ENCODE measurements around the gene BUD13.

- no peak for TF ChIP-seq USF2 (IDR thresholded peaks at IDR 0.05; ENCODE audit: borderline replicate concordance, low read depth, low read length)
- TF ChIP-seq FOS (IDR thresholded peaks at IDR 0.05; ENCODE audit: borderline replicate concordance, extremely low read depth, insufficient read length): no peak
- no peak for TF ChIP-seq BMI1 (IDR thresholded peaks at IDR 0.05; ENCODE audit: borderline replicate concordance)
- TF ChIP-seq CBFB (IDR thresholded peaks at IDR 0.05; ENCODE audit: low read depth): no peak
These were observed 31.2 kb upstream of the BUD13 start for GRCh38 chr11:116804001-116804400.
